Activated naive CD8-positive, alpha-beta T cell treated with anti-CD3 and anti-CD28 coated beads, Interleukin-2, amount 10 ng/mL, durations not matched to agents 7 days and 5 days (primary cell): Measurements from ENCODE around the gene CRNN. TPM values are rescaled to one million over a fixed set of nuclear protein-coding genes. Genes with fewer than 3 reads are reported as not detected.

Experiments used
- total RNA-seq, 2 experiments: library from RNA; stranded (reverse); gene quantifications; one replicate each; pipeline ENCODE4 v1.2.3, GENCODE V29; 2021

The CRNN gene
- total RNA-seq, 2 experiments from 2014 or later, result not detected

Other genes starting within 250 kb of the CRNN start
- not detected for gene HRNR, start 190.1 kb downstream of the CRNN start, total RNA-seq
- gene FLG, start 89.0 kb downstream of the CRNN start, total RNA-seq, result not detected
- gene FLG2, start 54.3 kb downstream of the CRNN start, total RNA-seq, result not detected
- not detected for gene LCE5A, start 96.5 kb upstream of the CRNN start, total RNA-seq
- not detected for gene CRCT1, start 100.2 kb upstream of the CRNN start, total RNA-seq
- gene LCE3E, start 152.5 kb upstream of the CRNN start, total RNA-seq, result not detected
- not detected for gene LCE3D, start 166.3 kb upstream of the CRNN start, total RNA-seq
- not detected for gene LCE3C, start 186.0 kb upstream of the CRNN start, total RNA-seq
- gene LCE3B, start 199.5 kb upstream of the CRNN start, total RNA-seq, result not detected
- gene LCE3A, start 208.8 kb upstream of the CRNN start, total RNA-seq, result not detected
- not detected for gene LCE2D, start 249.1 kb upstream of the CRNN start, total RNA-seq